ENCODE results near the gene ABI2.
"Not testable (repeated sequence)": the region's sequence is repeated elsewhere in the genome, so short reads cannot be mapped to it uniquely, and the experiment has no call there.

ABI2 gene

GRCh38 chr2:203429643-203430042 lies 101.4 kb downstream of the ABI2 start:
- DNase-seq (ENCODE audit: low read depth), result not testable (repeated sequence)

DNA sequence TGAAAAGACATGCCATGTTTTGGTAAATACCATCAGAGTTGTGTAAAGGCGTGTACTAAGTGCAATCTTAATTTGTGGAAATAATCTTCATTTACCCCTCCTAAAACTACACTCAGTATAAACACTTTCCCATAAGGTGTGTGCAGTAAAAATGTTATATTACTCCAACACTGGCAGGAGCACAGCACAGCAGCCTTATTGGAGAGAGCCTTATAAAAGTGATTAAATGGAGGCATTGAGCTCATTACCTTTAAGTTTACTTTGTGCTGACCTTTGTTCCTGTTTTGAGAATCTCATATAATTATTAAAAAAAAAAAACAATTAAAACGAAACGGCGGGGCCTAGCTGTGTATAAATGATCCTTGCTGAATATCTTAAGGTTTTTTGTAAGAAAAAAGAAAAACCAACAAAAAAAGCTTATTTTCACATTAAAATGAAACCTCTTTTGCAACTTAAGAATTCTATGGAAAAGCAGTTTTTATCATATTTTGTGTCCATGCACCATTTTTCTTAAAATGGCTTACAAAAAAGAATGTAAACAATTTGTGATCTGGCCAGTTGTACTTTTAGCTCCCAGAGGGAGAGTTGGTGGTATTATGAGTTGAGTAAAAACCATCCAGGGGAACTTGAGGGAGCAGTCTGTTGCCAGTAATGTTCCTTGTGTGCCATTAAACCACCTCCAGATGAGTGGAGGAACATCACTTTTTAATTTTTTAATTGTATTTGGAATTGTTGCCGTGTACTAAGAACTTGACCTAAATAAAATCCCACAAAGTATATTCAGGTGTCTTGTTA lies 103.4 kb downstream of the ABI2 start:
- no peak for DNase-seq (ENCODE audit: low read depth)

- no peak for DNase-seq (ENCODE audit: low read depth)
These were observed 104.6 kb downstream of the ABI2 start for GRCh38 chr2:203432811-203433210.

GRCh38 chr2:203436496-203436895 lies 108.3 kb downstream of the ABI2 start:
- no peak for DNase-seq (ENCODE audit: low read depth)

- DNase-seq (ENCODE audit: low read depth), result no peak
These were observed 109.3 kb downstream of the ABI2 start for GRCh38 chr2:203437511-203437910.

GRCh38 chr2:203438528-203438927 lies 110.3 kb downstream of the ABI2 start:
- no peak for DNase-seq (ENCODE audit: low read depth)

DNA sequence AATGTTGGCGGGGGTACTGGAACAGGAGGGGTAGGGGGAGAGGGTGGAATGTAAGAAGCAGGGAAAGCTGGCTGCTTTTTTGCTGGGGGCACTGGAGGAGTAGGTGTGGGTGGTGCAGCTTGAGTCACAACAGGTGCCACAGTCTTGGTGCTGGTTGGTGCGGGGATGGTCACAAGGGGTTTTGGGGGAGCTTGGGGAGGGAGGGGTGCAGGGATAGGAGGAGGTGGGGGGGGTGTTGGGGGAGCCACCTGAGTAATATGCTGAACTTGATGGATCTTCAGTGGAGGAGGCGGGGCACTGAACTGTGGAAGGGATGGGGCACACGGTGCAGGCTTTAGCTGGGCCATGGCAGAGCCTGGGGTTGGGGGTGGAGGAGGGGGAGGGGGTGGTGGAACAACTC lies 112.5 kb downstream of the ABI2 start:
- DNase-seq (ENCODE audit: low read depth), result no peak

- DNase-seq (ENCODE audit: low read depth), result no peak
These were observed 113.3 kb downstream of the ABI2 start for GRCh38 chr2:203441463-203441862.

GRCh38 chr2:203442463-203442862 lies 114.3 kb downstream of the ABI2 start:
- DNase-seq (ENCODE audit: low read depth), result no peak

DNA sequence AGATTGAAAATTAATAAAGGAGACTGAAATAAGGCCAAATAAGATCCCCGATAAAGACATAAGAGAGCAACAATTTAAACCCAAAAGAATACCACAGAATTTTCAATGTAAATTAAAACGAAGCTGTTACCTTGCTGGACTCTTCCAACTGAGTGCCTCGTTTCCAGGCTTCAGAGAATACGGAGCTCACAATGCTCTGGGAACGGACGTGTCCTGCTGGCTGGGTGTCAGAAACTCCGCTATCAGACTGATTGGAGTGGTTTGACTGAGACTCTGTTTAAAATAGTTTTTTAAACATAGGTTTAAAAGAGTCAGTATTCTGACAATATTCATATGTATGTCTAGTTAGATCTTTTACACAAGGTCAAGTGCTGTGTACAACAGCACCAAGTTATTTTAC lies 116.5 kb downstream of the ABI2 start:
- DNase-seq (ENCODE audit: low read depth), result no peak

DNA sequence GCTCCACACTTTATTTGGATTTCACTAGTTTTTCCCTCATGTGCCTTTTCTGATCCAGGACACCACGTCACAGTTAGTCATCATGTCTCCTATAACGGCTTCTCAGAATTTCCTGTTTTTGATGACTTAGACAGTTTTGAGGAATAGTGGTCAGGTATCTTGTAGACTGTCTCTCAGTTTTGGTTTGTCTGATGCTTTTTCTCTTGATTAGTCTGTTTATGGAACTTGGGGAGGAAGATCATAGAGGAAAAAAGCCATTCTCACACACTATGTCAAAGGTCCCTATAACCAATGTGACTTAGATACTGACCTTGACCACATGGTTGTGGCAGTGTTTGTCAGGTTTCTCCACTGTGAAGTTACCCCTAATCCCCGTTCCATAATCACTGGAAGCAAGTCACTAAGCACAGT lies 117.9 kb downstream of the ABI2 start:
- DNase-seq (ENCODE audit: low read depth), result no peak

DNA sequence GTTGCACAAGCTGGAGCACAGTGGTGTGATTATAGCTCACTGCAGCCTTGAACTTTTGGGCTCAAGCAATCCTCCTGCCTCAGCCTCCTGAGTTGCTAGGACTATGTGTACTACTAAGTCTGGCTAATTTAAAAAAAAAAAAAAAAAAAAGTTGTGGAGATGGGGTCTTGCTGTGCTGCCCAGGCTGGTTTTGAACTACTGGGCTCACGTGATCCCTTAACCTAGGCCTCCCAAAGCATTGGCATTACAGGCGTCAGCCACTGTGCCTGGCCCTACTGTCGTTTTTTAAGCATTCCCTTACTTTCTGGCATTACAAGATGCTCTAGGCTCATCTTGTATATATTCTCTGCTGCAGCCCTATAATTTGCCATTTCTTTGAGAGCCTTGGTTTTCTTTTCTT lies 118.6 kb downstream of the ABI2 start:
- DNase-seq (ENCODE audit: low read depth), result no peak

DNA sequence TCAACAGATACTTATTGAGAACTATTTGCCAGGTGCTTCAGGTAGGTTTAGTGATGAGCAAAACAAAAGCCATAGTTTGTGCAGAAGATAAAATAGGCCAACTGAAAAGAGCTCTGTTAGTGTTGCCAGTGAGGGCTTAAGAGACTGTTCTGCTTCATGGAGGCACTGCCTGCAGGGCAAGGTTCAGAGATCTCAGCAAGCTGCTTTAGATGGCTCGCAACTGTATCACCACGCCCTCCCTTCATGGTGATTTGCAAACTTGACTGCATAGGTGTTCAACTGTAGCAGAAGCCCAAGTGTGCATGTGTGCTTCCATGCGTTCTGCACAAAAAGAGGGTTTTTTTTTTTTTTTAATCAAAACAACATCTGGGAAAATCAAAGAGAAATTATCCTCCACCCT lies 122.4 kb downstream of the ABI2 start:
- no peak for DNase-seq (ENCODE audit: low read depth)

- DNase-seq (ENCODE audit: low read depth), result no peak
These were observed 122.8 kb downstream of the ABI2 start for GRCh38 chr2:203451011-203451410.

- DNase-seq (ENCODE audit: low read depth), result no peak
These were observed 123.5 kb downstream of the ABI2 start for GRCh38 chr2:203451689-203452088.

DNA sequence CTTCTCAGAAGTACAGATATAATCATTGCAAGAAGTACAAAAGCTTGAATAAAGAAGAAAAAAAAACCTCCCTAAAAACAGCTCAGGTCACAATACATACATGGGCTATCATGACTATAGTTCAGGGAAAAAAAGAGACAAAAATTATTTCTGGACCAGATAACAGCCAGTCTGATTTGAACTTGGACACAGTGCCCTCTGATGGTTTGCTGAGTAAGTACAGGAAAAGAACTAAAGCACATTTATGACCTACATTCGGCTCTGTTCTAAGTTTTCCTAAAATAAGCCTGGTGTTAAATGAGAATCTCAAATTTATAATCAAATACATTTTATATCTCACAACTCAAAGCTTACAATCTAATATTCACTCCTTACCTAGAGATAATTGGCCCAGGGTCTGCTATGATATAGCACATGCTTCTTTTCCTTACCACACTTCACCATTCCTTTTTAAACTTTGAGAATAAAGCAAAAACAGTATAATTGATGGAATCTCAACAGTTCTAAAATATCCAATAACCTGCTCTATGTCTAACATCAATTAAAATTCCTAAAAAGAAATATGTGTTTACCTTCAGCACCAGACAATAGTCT lies 125.8 kb downstream of the ABI2 start:
- DNase-seq (ENCODE audit: low read depth), result no peak

- no peak for DNase-seq (ENCODE audit: low read depth)
These were observed 127.0 kb downstream of the ABI2 start for GRCh38 chr2:203455209-203455608.

GRCh38 chr2:203461746-203462145 lies 133.6 kb downstream of the ABI2 start:
- no peak for DNase-seq (ENCODE audit: low read depth)

GRCh38 chr2:203462308-203462707 lies 134.1 kb downstream of the ABI2 start:
- DNase-seq (ENCODE audit: low read depth), result no peak

DNA sequence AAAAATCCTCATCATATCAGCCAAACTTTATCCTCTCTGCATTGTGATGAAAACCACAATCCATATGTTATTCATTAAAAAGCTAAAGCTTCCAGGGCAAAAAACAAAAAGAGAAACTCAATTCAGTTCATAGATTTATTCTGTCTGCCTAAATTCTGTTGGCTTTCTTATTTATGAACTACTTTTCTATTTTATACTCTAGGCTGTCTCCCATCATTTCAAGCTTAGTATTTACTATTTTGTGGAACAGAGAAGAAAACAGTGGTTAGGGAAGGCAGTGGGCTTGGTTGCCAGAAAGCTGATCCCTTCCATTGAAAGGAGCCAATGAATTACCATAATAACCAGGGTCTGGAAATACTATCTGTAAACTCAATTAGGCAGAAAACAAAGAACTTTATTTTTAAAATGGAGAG lies 135.1 kb downstream of the ABI2 start:
- DNase-seq (ENCODE audit: low read depth), result no peak

DNA sequence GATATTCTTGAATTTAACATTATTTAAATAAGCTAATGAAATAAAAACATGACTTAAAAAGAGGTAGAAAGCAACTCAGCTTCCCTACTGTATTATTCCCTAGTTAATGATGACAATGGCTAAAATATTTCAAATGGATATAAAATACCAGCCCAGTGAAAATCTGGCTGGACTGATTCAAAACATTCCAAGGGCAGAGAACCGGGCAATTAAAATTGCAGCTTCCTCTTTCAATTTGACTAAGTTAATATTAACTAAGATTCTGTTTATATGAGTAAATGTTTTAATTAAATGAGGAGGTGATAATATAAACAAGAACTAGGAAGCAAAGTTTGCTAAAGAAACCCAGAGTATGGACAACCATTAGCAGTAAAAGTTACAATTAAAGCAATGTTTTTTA lies 141.4 kb downstream of the ABI2 start:
- DNase-seq (ENCODE audit: low read depth), result no peak

DNA sequence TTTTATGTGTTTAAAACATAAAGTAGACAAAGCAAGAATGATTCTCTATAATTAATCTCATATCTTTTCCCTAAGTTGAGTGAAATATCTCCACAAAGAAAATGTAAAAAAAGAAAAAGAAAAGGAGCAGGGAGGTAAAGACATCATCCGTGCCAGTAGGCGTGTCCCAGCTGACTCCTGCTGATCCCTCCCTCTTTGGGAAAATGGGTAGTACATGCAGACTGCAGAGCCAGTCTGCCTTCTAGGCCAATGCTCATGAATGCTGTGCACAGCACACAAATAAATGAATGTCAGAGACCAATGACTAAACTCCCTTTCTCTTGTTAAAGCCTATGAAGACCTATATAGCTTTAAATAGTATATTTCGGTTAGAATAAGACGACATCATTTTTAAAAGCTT lies 142.2 kb downstream of the ABI2 start:
- DNase-seq (ENCODE audit: low read depth), result no peak

DNA sequence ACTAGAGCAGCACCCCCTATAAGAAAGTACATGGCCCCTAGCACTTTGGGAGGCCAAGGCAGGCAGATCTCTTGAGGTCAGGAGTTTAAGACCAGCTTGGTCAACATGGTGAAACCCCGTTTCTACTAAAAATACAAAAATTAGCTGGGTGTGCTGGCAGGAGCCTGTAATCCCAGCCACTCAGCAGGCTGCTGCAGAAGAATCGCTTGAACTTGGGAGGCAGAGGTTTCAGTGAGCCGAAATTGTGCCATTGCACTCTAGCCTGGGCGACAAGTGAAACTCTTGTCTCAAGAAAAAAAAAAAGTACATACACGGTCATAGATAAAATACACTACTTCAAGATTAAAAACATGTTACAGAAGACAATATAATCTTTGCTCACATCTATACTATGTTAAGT lies 143.1 kb downstream of the ABI2 start:
- DNase-seq (ENCODE audit: low read depth), result no peak

GRCh38 chr2:203476881-203477280 lies 148.7 kb downstream of the ABI2 start:
- DNase-seq (ENCODE audit: low read depth), result no peak
